GM21390 (cell line): Measurements from ENCODE around the gene KIZ.
"Not testable (repeated sequence)": the region's sequence is repeated elsewhere in the genome, so short reads cannot be mapped to it uniquely, and the experiment has no call there.

ENCODE experiments used
- ATAC-seq: cut with Tn5 transposase; IDR thresholded peaks from one replicate; pipeline ENCODE4 v1.9.1; 2021; ENCODE audit not compliant: unreplicated experiment

KIZ gene

GRCh38 chr20:21225215-21225947 lies 99.5 kb downstream of the KIZ start:
- ATAC-seq: no peak

- ATAC-seq: peak; percentile 78
Measured at GRCh38 chr20:21228511-21228910, 102.6 kb downstream of the KIZ start.

GRCh38 chr20:21229163-21229562 lies 103.3 kb downstream of the KIZ start:
- no peak for ATAC-seq

GRCh38 chr20:21230220-21230619 lies 104.3 kb downstream of the KIZ start:
- no peak for ATAC-seq

- ATAC-seq: no peak
Measured at GRCh38 chr20:21230686-21231085, 104.8 kb downstream of the KIZ start.

- ATAC-seq: no peak
Measured at GRCh38 chr20:21232546-21233280, 106.8 kb downstream of the KIZ start.

- ATAC-seq: no peak
Measured at GRCh38 chr20:21234324-21234723, 108.4 kb downstream of the KIZ start.

- no peak for ATAC-seq
Measured at GRCh38 chr20:21234806-21235483, 109.1 kb downstream of the KIZ start.

GRCh38 chr20:21235484-21236445 lies 109.9 kb downstream of the KIZ start:
- peak; percentile 66 for ATAC-seq

- ATAC-seq: no peak
Measured at GRCh38 chr20:21237956-21238799, 112.3 kb downstream of the KIZ start.

GRCh38 chr20:21238818-21239536 lies 113.1 kb downstream of the KIZ start:
- ATAC-seq: no peak

- ATAC-seq: no peak
Measured at GRCh38 chr20:21240394-21240793, 114.5 kb downstream of the KIZ start.

GRCh38 chr20:21241406-21241805 lies 115.5 kb downstream of the KIZ start:
- ATAC-seq: no peak

GRCh38 chr20:21243811-21244210 lies 117.9 kb downstream of the KIZ start:
- no peak for ATAC-seq

GRCh38 chr20:21244808-21245207 lies 118.9 kb downstream of the KIZ start:
- no peak for ATAC-seq

- ATAC-seq: no peak
Measured at GRCh38 chr20:21246161-21246560, 120.3 kb downstream of the KIZ start.

GRCh38 chr20:21247603-21248095 lies 121.8 kb downstream of the KIZ start:
- ATAC-seq: not testable (repeated sequence)

GRCh38 chr20:21251278-21251677 lies 125.4 kb downstream of the KIZ start:
- no peak for ATAC-seq

- no peak for ATAC-seq
Measured at GRCh38 chr20:21257192-21257591, 131.3 kb downstream of the KIZ start.
